BLaER1 treated with 17β-estradiol and CSF1 and Interleukin-3, amounts not matched to agents 10 nM and 100 nM (cell line): ENCODE measurements around the gene HTT-AS.

Source experiments
- H3K27ac ChIP-seq, 11 experiments: shearing (Covaris generic); formaldehyde crosslinking; 2 replicates each; pipeline ENCODE4 v1.8.1; 2022
- H3K27me3 ChIP-seq, 11 experiments: shearing (Covaris generic); formaldehyde crosslinking; 2 replicates each; pipeline ENCODE4 v1.8.1; 2022
- H3K36me3 ChIP-seq, 11 experiments: shearing (Covaris generic); formaldehyde crosslinking; 2 replicates each; pipeline ENCODE4 v1.8.1; 2022
- H3K4me1 ChIP-seq, 10 experiments: shearing (Covaris generic); formaldehyde crosslinking; 2 replicates each; pipeline ENCODE4 v1.8.1; 2022
- H3K4me2 ChIP-seq, 11 experiments: shearing (Covaris generic); formaldehyde crosslinking; 2 replicates each; pipeline ENCODE4 v1.8.1; 2022
- H3K4me3 ChIP-seq, 10 experiments: shearing (Covaris generic); formaldehyde crosslinking; 2 replicates each; pipeline ENCODE4 v1.8.1; 2022
- H3K9ac ChIP-seq, 11 experiments: shearing (Covaris generic); formaldehyde crosslinking; 2 replicates each; pipeline ENCODE4 v1.8.1; 2022
- H3K9me3 ChIP-seq, 11 experiments: shearing (Covaris generic); formaldehyde crosslinking; replicated peaks in 1 of 11; 2 replicates each; pipeline ENCODE4 v1.8.1; 2022
- H4K20me1 ChIP-seq, 11 experiments: shearing (Covaris generic); formaldehyde crosslinking; 2 replicates each; pipeline ENCODE4 v1.8.1; 2022
- Cebpa-rat ChIP-seq, 11 experiments: shearing (Covaris generic); IDR thresholded peaks; 2 replicates each; pipeline ENCODE4 v1.8.1; 2022

The HTT-AS gene

GRCh38 chr4:3074078-3074845, at the start of gene HTT-AS, which contains the start of gene HTT:
Gene HTT-AS, minus strand, starts transcription at chr4:3074538.
Gene HTT, plus strand, starts transcription at chr4:3074681. Its CDS starts 145 bp downstream, at chr4:3074826.
- Histone ChIP-seq H3K9ac (peak within 1 kb of the TSS; percentile 87 to 97 (median 95)), H3K4me2 (peak within 1 kb of the TSS; percentile 89 to 99 (median 92)), H3K9me3 (no peaks in the 10 kb centered on the region), H3K4me3 (peak within 1 kb of the TSS; percentile 75 to 97 (median 92)), H3K27ac (peak within 1 kb of the TSS; percentile 83 to 95 (median 90)), H3K4me1 (peaks cover 37 to 45% (median 44%) of the 10 kb centered on the region in 10 experiments), H4K20me1 (peaks cover 36 to 42% (median 38%) of the 10 kb centered on the region in 11 experiments; a peak in 21 of 22 replicates), H3K27me3 (no peaks in the 10 kb centered on the region), H3K36me3 (peaks cover 0 to 5% (median 0%) of the 10 kb centered on the region in 11 experiments; a peak in 1 of 22 replicates)
- no peak for TF ChIP-seq Cebpa-rat (IDR thresholded peaks at IDR 0.05)

- Histone ChIP-seq H3K9me3 (no peaks in the 10 kb centered on the region), H3K4me1 (peaks cover 0 to 9% (median 8%) of the 10 kb centered on the region in 10 experiments; a peak in 14 of 20 replicates), H3K36me3 (peaks cover 79 to 96% (median 92%) of the 10 kb centered on the region in 11 experiments), H3K9ac (no peak overlapping the region), H3K4me2 (no peak overlapping the region), H3K27ac (no peak overlapping the region), H3K4me3 (no peak overlapping the region), H3K27me3 (no peaks in the 10 kb centered on the region), H4K20me1 (peaks cover 0 to 41% (median 10%) of the 10 kb centered on the region in 11 experiments; a peak in 9 of 22 replicates)
- TF ChIP-seq Cebpa-rat (IDR thresholded peaks at IDR 0.05), result no peak
Observed at GRCh38 chr4:3123181-3123671, 48.9 kb upstream of the HTT-AS start.

GRCh38 chr4:3122081-3122563, 47.8 kb upstream of the HTT-AS start:
- TF ChIP-seq Cebpa-rat (IDR thresholded peaks at IDR 0.05), result no peak
- H3K36me3 ChIP-seq, result peaks cover 77 to 96% (median 92%) of the 10 kb centered on the region in 11 experiments
- H4K20me1 ChIP-seq, result peaks cover 0 to 48% (median 11%) of the 10 kb centered on the region in 11 experiments; a peak in 9 of 22 replicates
- no peak overlapping the region; a peak in 1 of 22 replicates for H3K27ac ChIP-seq
- H3K4me3 ChIP-seq, result no peak overlapping the region
- H3K9me3 ChIP-seq, result no peaks in the 10 kb centered on the region
- peak overlapping the region in 5 of 11 experiments; percentile 2 to 39 (median 12); a peak in 5 of 22 replicates for H3K4me2 ChIP-seq
- H3K4me1 ChIP-seq, result peaks cover 0 to 9% (median 8%) of the 10 kb centered on the region in 10 experiments; a peak in 14 of 20 replicates
- H3K9ac ChIP-seq, result peak overlapping the region in 4 of 11 experiments; percentile 6 to 42 (median 11); a peak in 3 of 22 replicates
- no peaks in the 10 kb centered on the region for H3K27me3 ChIP-seq

GRCh38 chr4:3121596-3121995, 47.3 kb upstream of the HTT-AS start:
- peaks cover 0 to 48% (median 11%) of the 10 kb centered on the region in 11 experiments; a peak in 9 of 22 replicates for H4K20me1 ChIP-seq
- peaks cover 76 to 96% (median 92%) of the 10 kb centered on the region in 11 experiments for H3K36me3 ChIP-seq

GRCh38 chr4:3121110-3121509, 46.8 kb upstream of the HTT-AS start:
- peaks cover 76 to 96% (median 92%) of the 10 kb centered on the region in 11 experiments for H3K36me3 ChIP-seq
- no peak overlapping the region for H3K4me2 ChIP-seq
- H3K4me1 ChIP-seq, result peaks cover 0 to 9% (median 8%) of the 10 kb centered on the region in 10 experiments; a peak in 14 of 20 replicates
- no peaks in the 10 kb centered on the region for H3K9me3 ChIP-seq
- no peak overlapping the region for H3K9ac ChIP-seq
- no peak overlapping the region for H3K27ac ChIP-seq
- no peaks in the 10 kb centered on the region for H3K27me3 ChIP-seq
- H4K20me1 ChIP-seq, result peaks cover 0 to 48% (median 11%) of the 10 kb centered on the region in 11 experiments; a peak in 9 of 22 replicates
- no peak overlapping the region for H3K4me3 ChIP-seq
- no peak for TF ChIP-seq Cebpa-rat (IDR thresholded peaks at IDR 0.05)

More at GRCh38 chr4:3121596-3121995, 47.3 kb upstream of the HTT-AS start:
- Histone ChIP-seq H3K27ac (no peak overlapping the region), H3K9me3 (no peaks in the 10 kb centered on the region), H3K9ac (0 out of 22 replicates have a peak overlapping the region, but pooled peaks of 4 of the 11 experiments have one; percentile 6 to 42 (median 11)), H3K4me3 (no peak overlapping the region), H3K27me3 (no peaks in the 10 kb centered on the region), H3K4me2 (peak overlapping the region in 2 of 11 experiments; percentile 2 to 12; a peak in 2 of 22 replicates), H3K4me1 (peaks cover 0 to 9% (median 8%) of the 10 kb centered on the region in 10 experiments; a peak in 14 of 20 replicates)
- TF ChIP-seq Cebpa-rat (IDR thresholded peaks at IDR 0.05), result no peak

- Histone ChIP-seq H3K36me3 (peaks cover 84 to 100% (median 97%) of the 10 kb centered on the region in 11 experiments), H3K9ac (no peak overlapping the region), H3K9me3 (no peaks in the 10 kb centered on the region), H3K4me3 (no peak overlapping the region), H3K27ac (no peak overlapping the region), H4K20me1 (peaks cover 0 to 54% (median 13%) of the 10 kb centered on the region in 11 experiments; a peak in 10 of 22 replicates), H3K4me1 (peaks cover 0 to 9% (median 8%) of the 10 kb centered on the region in 10 experiments; a peak in 14 of 20 replicates), H3K4me2 (no peak overlapping the region), H3K27me3 (no peaks in the 10 kb centered on the region)
- no peak for TF ChIP-seq Cebpa-rat (IDR thresholded peaks at IDR 0.05)
Observed at GRCh38 chr4:3119464-3119863, 45.1 kb upstream of the HTT-AS start.

GRCh38 chr4:3118312-3118711, 44.0 kb upstream of the HTT-AS start:
- peaks cover 0 to 9% (median 8%) of the 10 kb centered on the region in 10 experiments; a peak in 14 of 20 replicates for H3K4me1 ChIP-seq
- no peak for TF ChIP-seq Cebpa-rat (IDR thresholded peaks at IDR 0.05)
- H3K27ac ChIP-seq, result no peak overlapping the region
- H4K20me1 ChIP-seq, result peaks cover 0 to 62% (median 13%) of the 10 kb centered on the region in 11 experiments; a peak in 10 of 22 replicates
- H3K9ac ChIP-seq, result no peak overlapping the region
- no peaks in the 10 kb centered on the region for H3K9me3 ChIP-seq
- H3K27me3 ChIP-seq, result no peaks in the 10 kb centered on the region
- H3K4me3 ChIP-seq, result no peak overlapping the region
- no peak overlapping the region for H3K4me2 ChIP-seq
- H3K36me3 ChIP-seq, result peaks cover 90 to 100% (median 99%) of the 10 kb centered on the region in 11 experiments

- Histone ChIP-seq H3K27ac (no peak overlapping the region), H3K36me3 (peaks cover 96 to 100% (median 100%) of the 10 kb centered on the region in 11 experiments), H3K9me3 (no peaks in the 10 kb centered on the region), H3K4me1 (peaks cover 0 to 5% (median 3%) of the 10 kb centered on the region in 10 experiments; a peak in 13 of 20 replicates), H3K4me3 (no peak overlapping the region), H3K9ac (no peak overlapping the region), H4K20me1 (peaks cover 0 to 66% (median 15%) of the 10 kb centered on the region in 11 experiments; a peak in 11 of 22 replicates), H3K27me3 (no peaks in the 10 kb centered on the region), H3K4me2 (no peak overlapping the region)
- no peak for TF ChIP-seq Cebpa-rat (IDR thresholded peaks at IDR 0.05)
Observed at GRCh38 chr4:3116955-3117354, 42.6 kb upstream of the HTT-AS start.
